Sigmoid colon (tissue), 7 donors: ENCODE data around the gene TCP11L2. TPM values are rescaled to one million over a fixed set of nuclear protein-coding genes. Genes with fewer than 3 reads are reported as not detected.
"Not testable (repeated sequence)": the region's sequence is repeated elsewhere in the genome, so short reads cannot be mapped to it uniquely, and the experiment has no call there.

Experiments used
- DNase-seq: peaks from one replicate; pipeline ENCODE4 v3.0.0-alpha.2; 2019
- H3K27ac ChIP-seq, 4 donors: fragments of 200-600 bp; sonication (generic); one replicate each; pipeline ENCODE4 v1.5.1; 2016 to 2019; ENCODE audit warnings: mild to moderate bottlenecking in 1 of 4
- H3K27me3 ChIP-seq, 3 donors: fragments of 200-600 bp; sonication (generic); one replicate each; pipeline ENCODE4 v1.5.1; 2019; ENCODE audit warnings: mild to moderate bottlenecking in 1 of 3
- H3K36me3 ChIP-seq, 4 donors: fragments of 200-600 bp; sonication (generic); one replicate each; pipeline ENCODE4 v1.5.1; 2016 to 2019
- H3K4me1 ChIP-seq, 4 donors: fragments of 200-600 bp; sonication (generic); one replicate each; pipeline ENCODE4 v1.5.1; 2017 to 2019
- H3K4me3 ChIP-seq, 4 donors: fragments of 200-600 bp; sonication (generic); one replicate each; pipeline ENCODE4 v1.5.1; 2017 to 2019; ENCODE audit warnings: mild to moderate bottlenecking in 2 of 4, moderate library complexity in 1 of 4
- H3K9me3 ChIP-seq, 4 donors: fragments of 200-600 bp in 3 of 4; sonication (generic) in 3 of 4; one replicate each; pipeline versions ENCODE4 v1.5.1 to v1.6.1; 2013 to 2019
- EP300 ChIP-seq, 4 donors: sonication (generic); formaldehyde crosslinking; IDR thresholded peaks; one replicate each; pipeline ENCODE4 v1.6.1; 2017; ENCODE audit warnings: antibody characterized with exemption in 4 of 4
- POLR2A ChIP-seq, 2 donors: fragments of 450-650 bp; IDR thresholded peaks; one replicate each; pipeline ENCODE4 v1.6.1; 2016; ENCODE audit warnings: antibody characterized with exemption in 2 of 2, mild to moderate bottlenecking in 2 of 2, moderate library complexity in 2 of 2
- POLR2AphosphoS5 ChIP-seq, 4 donors: sonication (generic); formaldehyde crosslinking; IDR thresholded peaks; one replicate each; pipeline ENCODE4 v1.6.1; 2017; ENCODE audit warnings: antibody characterized with exemption in 4 of 4
- WGBS, 2 donors: extraction: QIAGEN DNeasy Blood & Tissue Kit; methylation state at CpG; one replicate each; pipeline ENCODE4 v1.1.7; 2013; 5-methylcytosine and 5-hydroxymethylcytosine counted together
- intact Hi-C: fragments of 100-400 bp; cut with DNase I; formaldehyde crosslinking; loops from one replicate; pipeline ENCODE4 v1.15.1; 2023
- polyA plus RNA-seq, 3 donors: library from polyadenylated mRNA; stranded (reverse); fragments of 200-250 nt; gene quantifications; one replicate each; pipeline ENCODE4 v1.2.3, GENCODE V29; 2013
- total RNA-seq, 4 donors: library from RNA; depleted of rRNA; stranded (reverse); fragments of >200 nt; gene quantifications; one replicate each; pipeline ENCODE4 v1.1.0, GENCODE V29; 2016
- TF ChIP-seq, protein P1 (sequence below), 4 experiments: fragments of 450-650 bp in 3 of 4; fragments of 200-600 bp in 1 of 4; IDR thresholded peaks; one replicate each; pipeline ENCODE4 v1.5.1; 2016 to 2019; ENCODE audit warnings: antibody characterized with exemption in 4 of 4, mild to moderate bottlenecking in 3 of 4, moderate library complexity in 2 of 4
- donor health status: healthy with polysubstance abuse.
- donor health status: Bipolar disorder and iron deficiency.
- donor health status: healthy.

The TCP11L2 gene
- total and polyA plus RNA-seq, 7 donors: 3.0 to 53.5 (median 38.4) TPM

DNA sequence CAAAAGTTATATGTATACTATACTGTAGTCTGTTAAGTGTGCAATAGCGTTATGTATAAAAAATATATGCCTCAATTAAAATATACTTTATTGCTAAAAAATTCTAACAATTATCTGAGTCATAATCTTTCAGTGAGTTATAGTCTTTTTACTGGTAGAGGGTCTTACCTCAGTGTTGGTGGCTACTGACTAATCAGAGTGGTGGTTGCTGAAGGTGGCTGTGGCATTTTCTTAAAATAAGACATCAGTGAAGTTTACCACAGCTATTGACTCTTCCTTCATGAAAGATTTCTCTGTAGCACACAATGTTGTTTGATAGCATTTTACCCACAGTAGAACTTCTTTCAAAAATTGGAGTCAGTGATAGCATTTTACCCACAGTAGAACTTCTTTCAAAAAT is 78.4 kb downstream of the TCP11L2 start:
- 98 to 99% methylated on average over 1 of the region's 1 CpG for WGBS, 2 donors
- Histone ChIP-seq H3K4me3 (no peak overlapping the region), H3K27ac (no peak overlapping the region), H3K4me1 (no peaks in the 10 kb centered on the region), H3K36me3 (peaks cover 0 to 73% (median 4%) of the 10 kb centered on the region in 4 donors), H3K27me3 (no peaks in the 10 kb centered on the region), H3K9me3 (no peaks in the 10 kb centered on the region)
- TF ChIP-seq POLR2AphosphoS5 (IDR thresholded peaks at IDR 0.05) (no peak), EP300 (IDR thresholded peaks at IDR 0.05) (no peak), POLR2A (IDR thresholded peaks at IDR 0.05) (no peak)
- TF ChIP-seq, protein P1, sequence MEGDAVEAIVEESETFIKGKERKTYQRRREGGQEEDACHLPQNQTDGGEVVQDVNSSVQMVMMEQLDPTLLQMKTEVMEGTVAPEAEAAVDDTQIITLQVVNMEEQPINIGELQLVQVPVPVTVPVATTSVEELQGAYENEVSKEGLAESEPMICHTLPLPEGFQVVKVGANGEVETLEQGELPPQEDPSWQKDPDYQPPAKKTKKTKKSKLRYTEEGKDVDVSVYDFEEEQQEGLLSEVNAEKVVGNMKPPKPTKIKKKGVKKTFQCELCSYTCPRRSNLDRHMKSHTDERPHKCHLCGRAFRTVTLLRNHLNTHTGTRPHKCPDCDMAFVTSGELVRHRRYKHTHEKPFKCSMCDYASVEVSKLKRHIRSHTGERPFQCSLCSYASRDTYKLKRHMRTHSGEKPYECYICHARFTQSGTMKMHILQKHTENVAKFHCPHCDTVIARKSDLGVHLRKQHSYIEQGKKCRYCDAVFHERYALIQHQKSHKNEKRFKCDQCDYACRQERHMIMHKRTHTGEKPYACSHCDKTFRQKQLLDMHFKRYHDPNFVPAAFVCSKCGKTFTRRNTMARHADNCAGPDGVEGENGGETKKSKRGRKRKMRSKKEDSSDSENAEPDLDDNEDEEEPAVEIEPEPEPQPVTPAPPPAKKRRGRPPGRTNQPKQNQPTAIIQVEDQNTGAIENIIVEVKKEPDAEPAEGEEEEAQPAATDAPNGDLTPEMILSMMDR (IDR thresholded peaks at IDR 0.05): no peak
- DNase-seq: no peak
- intact Hi-C loops: no loop called here

GRCh38 chr12:106381866-106382265 is 79.3 kb downstream of the TCP11L2 start:
- H3K4me1 ChIP-seq, H3K4me3 ChIP-seq, H3K27me3 ChIP-seq, H3K27ac ChIP-seq, intact Hi-C loops, DNase-seq, H3K9me3 ChIP-seq: not testable (repeated sequence)
- WGBS, 2 donors: 82 to 95% methylated on average over 4 of the region's 4 CpGs
- peaks cover 0 to 64% (median 2%) of the 10 kb centered on the region in 4 donors for H3K36me3 ChIP-seq

GRCh38 chr12:106386813-106387535 is 84.4 kb downstream of the TCP11L2 start:
- no peak overlapping the region for H3K4me3 ChIP-seq
- peaks cover 0 to 5% (median 0%) of the 10 kb centered on the region in 4 donors for H3K4me1 ChIP-seq
- peaks cover 0 to 23% (median 0%) of the 10 kb centered on the region in 4 donors for H3K36me3 ChIP-seq
- intact Hi-C loops: loop anchor here (5.0 kb wide), 1 partner anchor 455 kb away; no protein-coding TSS in a partner anchor
- no peak for TF ChIP-seq POLR2A (IDR thresholded peaks at IDR 0.05)
- no peak for TF ChIP-seq POLR2AphosphoS5 (IDR thresholded peaks at IDR 0.05)
- TF ChIP-seq, protein P1 (IDR thresholded peaks at IDR 0.05): no peak
- TF ChIP-seq EP300 (IDR thresholded peaks at IDR 0.05): no peak
- 86 to 92% methylated on average over 5 of the region's 5 CpGs for WGBS, 2 donors
- DNase-seq: no peak
- no peak overlapping the region for H3K27ac ChIP-seq
- no peaks in the 10 kb centered on the region for H3K27me3 ChIP-seq
- H3K9me3 ChIP-seq: no peaks in the 10 kb centered on the region

GRCh38 chr12:106387848-106388377 is 85.4 kb downstream of the TCP11L2 start:
- Histone ChIP-seq H3K9me3 (no peaks in the 10 kb centered on the region), H3K36me3 (peaks cover 0 to 13% (median 0%) of the 10 kb centered on the region in 4 donors), H3K4me3 (no peak overlapping the region), H3K4me1 (peaks cover 0 to 5% (median 0%) of the 10 kb centered on the region in 4 donors), H3K27me3 (no peaks in the 10 kb centered on the region), H3K27ac (no peak overlapping the region)
- intact Hi-C loops: loop anchor here (5.0 kb wide), 1 partner anchor 454 kb away; no protein-coding TSS in a partner anchor
- WGBS, 2 donors: 79 to 90% methylated on average over 1 of the region's 1 CpG
- TF ChIP-seq POLR2A (IDR thresholded peaks at IDR 0.05): no peak
- TF ChIP-seq, protein P1 (IDR thresholded peaks at IDR 0.05): no peak
- TF ChIP-seq EP300 (IDR thresholded peaks at IDR 0.05): no peak
- TF ChIP-seq POLR2AphosphoS5 (IDR thresholded peaks at IDR 0.05): no peak
- DNase-seq: no peak

- intact Hi-C loops: loop anchor here (5.0 kb wide), 1 partner anchor 453 kb away; no protein-coding TSS in a partner anchor
These were observed 86.6 kb downstream of the TCP11L2 start for GRCh38 chr12:106389151-106389550.

More at GRCh38 chr12:106389151-106389550, 86.6 kb downstream of the TCP11L2 start:
- TF ChIP-seq POLR2A (IDR thresholded peaks at IDR 0.05) (no peak), EP300 (IDR thresholded peaks at IDR 0.05) (no peak), POLR2AphosphoS5 (IDR thresholded peaks at IDR 0.05) (no peak)
- TF ChIP-seq, protein P1 (IDR thresholded peaks at IDR 0.05): no peak
- H3K9me3 ChIP-seq: no peaks in the 10 kb centered on the region
- H3K27me3 ChIP-seq: no peaks in the 10 kb centered on the region
- 90 to 93% methylated on average over 4 of the region's 4 CpGs for WGBS, 2 donors
- no peak overlapping the region for H3K27ac ChIP-seq
- peaks cover 0 to 9% (median 2%) of the 10 kb centered on the region in 4 donors for H3K36me3 ChIP-seq
- no peak overlapping the region for H3K4me3 ChIP-seq
- DNase-seq: no peak
- peaks cover 0 to 5% (median 0%) of the 10 kb centered on the region in 4 donors for H3K4me1 ChIP-seq
